ENCODE measurements around the gene RSPH1.
A peak's percentile ranks its signal among the peaks of the same experiment; 100 is the strongest.

Gene RSPH1

GRCh38 chr21:42500736-42501135, 4.7 kb upstream of the RSPH1 start:
- no peak for TF ChIP-seq CTCF (conservative IDR thresholded peaks at IDR 0.05)
- peak overlapping the region; percentile 96; the same call in 1 of the 2 replicates for H3K27ac ChIP-seq

GRCh38 chr21:42500225-42500624, 4.2 kb upstream of the RSPH1 start:
- TF ChIP-seq CTCF (conservative IDR thresholded peaks at IDR 0.05) = no peak
- peak overlapping the region; percentile 96 for H3K27ac ChIP-seq

GRCh38 chr21:42499444-42500112, 3.6 kb upstream of the RSPH1 start:
- H3K27ac ChIP-seq = peak overlapping the region; percentile 96
- TF ChIP-seq CTCF (conservative IDR thresholded peaks at IDR 0.05) = no peak

- no peak for TF ChIP-seq CTCF (conservative IDR thresholded peaks at IDR 0.05)
- peak overlapping the region; percentile 96 for H3K27ac ChIP-seq
These were observed 2.0 kb upstream of the RSPH1 start for GRCh38 chr21:42498012-42498411.

- no peak for TF ChIP-seq CTCF (conservative IDR thresholded peaks at IDR 0.05)
- peak overlapping the region; percentile 96 for H3K27ac ChIP-seq
These were observed 797 bp upstream of the RSPH1 start for GRCh38 chr21:42496839-42497202.

- peak overlapping the region; percentile 96 for H3K27ac ChIP-seq
- TF ChIP-seq CTCF (conservative IDR thresholded peaks at IDR 0.05) = no peak; the same call in 1 of the 2 replicates
These were observed 282 bp downstream of the RSPH1 start for GRCh38 chr21:42495765-42496119.

- peak overlapping the region; percentile 96 for H3K27ac ChIP-seq
- TF ChIP-seq CTCF (conservative IDR thresholded peaks at IDR 0.05) = no peak
These were observed 997 bp downstream of the RSPH1 start for GRCh38 chr21:42495027-42495426.
